Glutamatergic neuron (in vitro differentiated cells): ENCODE measurements around the gene CA6. TPM values are rescaled to one million over a fixed set of nuclear protein-coding genes. Genes with fewer than 3 reads are reported as not detected.
A peak's percentile ranks its signal among the peaks of the same experiment; 100 is the strongest.

Experiments used
- DNase-seq: peaks from one replicate; pipeline ENCODE4 v3.0.0; 2022
- H3K27ac Mint-ChIP-seq: one replicate; pipeline ENCODE4 v1.8.0; 2020; ENCODE audit warnings: mild to moderate bottlenecking, mixed read lengths, inconsistent platforms; ENCODE audit not compliant: unreplicated experiment
- H3K27me3 Mint-ChIP-seq: one replicate; pipeline ENCODE4 v1.8.0; 2020; ENCODE audit warnings: mild to moderate bottlenecking, moderate library complexity, mixed read lengths, inconsistent platforms; ENCODE audit not compliant: unreplicated experiment
- H3K36me3 Mint-ChIP-seq: one replicate; pipeline ENCODE4 v1.8.0; 2020; ENCODE audit warnings: mild to moderate bottlenecking, mixed read lengths, inconsistent platforms; ENCODE audit not compliant: unreplicated experiment
- H3K4me1 Mint-ChIP-seq: one replicate; pipeline ENCODE4 v1.8.0; 2020; ENCODE audit warnings: mild to moderate bottlenecking, low read depth, mixed read lengths, inconsistent platforms; ENCODE audit not compliant: unreplicated experiment
- H3K4me3 Mint-ChIP-seq: one replicate; pipeline ENCODE4 v1.8.0; 2020; ENCODE audit warnings: mild to moderate bottlenecking, mixed read lengths, inconsistent platforms; ENCODE audit not compliant: unreplicated experiment
- H3K9me3 Mint-ChIP-seq: one replicate; pipeline ENCODE4 v1.8.0; 2020; ENCODE audit warnings: mild to moderate bottlenecking, moderate library complexity, mixed read lengths, inconsistent platforms; ENCODE audit not compliant: unreplicated experiment
- total RNA-seq: library from RNA; stranded (reverse); fragmentation: NEBNext Ultra II Directional; extraction: Animal tissue kit (Norgen Biotek cat#: 25700); gene quantifications from one replicate; pipeline ENCODE4 v1.2.1, GENCODE V29; 2021; ENCODE audit not compliant: unreplicated experiment
- TF ChIP-seq, protein P1 (sequence below): fragments of 200-600 bp; sonication (generic); IDR thresholded peaks from one replicate; pipeline ENCODE4 v1.5.0; 2021; ENCODE audit not compliant: partially characterized antibody, unreplicated experiment

The CA6 gene
- total RNA-seq, 1 donor from 2014 or later, result not detected

DNA sequence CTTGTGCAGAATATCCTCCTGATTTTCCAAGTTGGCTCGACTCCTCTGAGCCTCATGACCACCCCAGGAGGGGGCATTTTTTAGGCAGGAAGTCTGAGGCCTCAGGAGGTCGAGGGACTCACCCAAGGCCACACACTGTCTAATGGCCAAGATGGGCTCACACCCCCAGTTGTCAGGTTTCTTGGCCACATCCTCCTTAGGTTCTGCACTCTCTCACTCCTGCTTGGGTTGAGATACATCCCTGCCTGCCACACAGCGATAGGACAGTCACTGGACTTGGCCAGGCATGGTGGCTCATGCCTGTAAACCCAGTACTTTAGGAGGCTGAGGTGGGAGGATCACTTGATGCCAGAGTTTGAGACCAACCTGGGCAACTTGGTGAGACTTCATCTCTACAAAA, 4.6 kb downstream of the CA6 start:
- H3K4me1 Mint-ChIP-seq, result peaks cover under 1% of the 10 kb centered on the region
- TF ChIP-seq, protein P1, sequence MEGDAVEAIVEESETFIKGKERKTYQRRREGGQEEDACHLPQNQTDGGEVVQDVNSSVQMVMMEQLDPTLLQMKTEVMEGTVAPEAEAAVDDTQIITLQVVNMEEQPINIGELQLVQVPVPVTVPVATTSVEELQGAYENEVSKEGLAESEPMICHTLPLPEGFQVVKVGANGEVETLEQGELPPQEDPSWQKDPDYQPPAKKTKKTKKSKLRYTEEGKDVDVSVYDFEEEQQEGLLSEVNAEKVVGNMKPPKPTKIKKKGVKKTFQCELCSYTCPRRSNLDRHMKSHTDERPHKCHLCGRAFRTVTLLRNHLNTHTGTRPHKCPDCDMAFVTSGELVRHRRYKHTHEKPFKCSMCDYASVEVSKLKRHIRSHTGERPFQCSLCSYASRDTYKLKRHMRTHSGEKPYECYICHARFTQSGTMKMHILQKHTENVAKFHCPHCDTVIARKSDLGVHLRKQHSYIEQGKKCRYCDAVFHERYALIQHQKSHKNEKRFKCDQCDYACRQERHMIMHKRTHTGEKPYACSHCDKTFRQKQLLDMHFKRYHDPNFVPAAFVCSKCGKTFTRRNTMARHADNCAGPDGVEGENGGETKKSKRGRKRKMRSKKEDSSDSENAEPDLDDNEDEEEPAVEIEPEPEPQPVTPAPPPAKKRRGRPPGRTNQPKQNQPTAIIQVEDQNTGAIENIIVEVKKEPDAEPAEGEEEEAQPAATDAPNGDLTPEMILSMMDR, result no peak
- no peak for DNase-seq
- no peaks in the 10 kb centered on the region for H3K36me3 Mint-ChIP-seq
- H3K4me3 Mint-ChIP-seq, result no peak overlapping the region
- H3K27me3 Mint-ChIP-seq, result peaks cover 2% of the 10 kb centered on the region
- H3K9me3 Mint-ChIP-seq, result no peaks in the 10 kb centered on the region
- no peak overlapping the region for H3K27ac Mint-ChIP-seq

DNA sequence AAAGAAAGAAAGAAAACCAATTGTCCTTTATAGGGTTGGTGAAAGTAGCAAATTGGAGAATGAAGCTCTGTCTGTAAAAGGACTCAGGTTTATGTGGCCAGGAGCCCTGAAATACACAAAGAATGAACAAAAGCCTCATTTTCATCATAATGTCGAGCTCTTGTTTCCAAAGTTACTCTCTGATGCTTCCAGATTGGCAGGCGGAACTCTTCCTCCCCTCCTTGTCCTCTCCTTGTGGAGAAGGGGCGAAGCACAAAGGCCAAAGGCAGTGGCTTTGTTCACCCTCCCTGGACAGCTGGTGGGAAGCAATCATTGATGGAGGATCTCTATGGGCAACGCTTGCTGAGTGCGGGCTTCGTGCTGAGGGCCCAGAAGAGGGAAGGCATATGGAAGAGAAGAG, 5.6 kb downstream of the CA6 start:
- DNase-seq, result no peak
- Mint-ChIP-seq H3K36me3 (no peaks in the 10 kb centered on the region), H3K27me3 (peaks cover 3% of the 10 kb centered on the region), H3K27ac (no peak overlapping the region), H3K4me3 (no peak overlapping the region), H3K9me3 (no peaks in the 10 kb centered on the region), H3K4me1 (peaks cover 5% of the 10 kb centered on the region)
- TF ChIP-seq, protein P1, result no peak

DNA sequence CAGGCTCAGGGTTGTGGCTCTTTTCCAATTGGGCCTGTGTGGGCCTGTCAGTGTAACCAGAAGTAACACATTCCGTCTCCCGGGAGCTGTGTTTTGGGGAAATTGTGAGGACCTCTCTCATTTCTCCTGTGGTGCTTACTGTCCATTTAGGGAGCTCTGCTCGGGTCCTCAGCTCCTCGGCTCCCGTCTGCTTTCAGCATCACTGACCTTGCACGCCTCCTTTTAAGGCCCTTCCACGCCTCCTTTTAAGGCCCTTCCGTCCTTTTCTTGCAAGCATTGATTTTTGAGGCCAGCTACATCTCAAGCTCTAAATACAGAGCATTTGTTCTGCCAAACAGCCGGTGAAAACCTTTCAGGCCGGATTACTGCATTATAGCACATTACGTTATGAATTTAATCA, 9.7 kb downstream of the CA6 start:
- H3K27ac Mint-ChIP-seq, result no peak overlapping the region
- H3K27me3 Mint-ChIP-seq, result peaks cover 6% of the 10 kb centered on the region
- peaks cover 5% of the 10 kb centered on the region for H3K4me1 Mint-ChIP-seq
- no peak for DNase-seq
- H3K4me3 Mint-ChIP-seq, result no peak overlapping the region
- peaks cover 2% of the 10 kb centered on the region for H3K9me3 Mint-ChIP-seq
- peaks cover 3% of the 10 kb centered on the region for H3K36me3 Mint-ChIP-seq
- TF ChIP-seq, protein P1, result no peak

DNA sequence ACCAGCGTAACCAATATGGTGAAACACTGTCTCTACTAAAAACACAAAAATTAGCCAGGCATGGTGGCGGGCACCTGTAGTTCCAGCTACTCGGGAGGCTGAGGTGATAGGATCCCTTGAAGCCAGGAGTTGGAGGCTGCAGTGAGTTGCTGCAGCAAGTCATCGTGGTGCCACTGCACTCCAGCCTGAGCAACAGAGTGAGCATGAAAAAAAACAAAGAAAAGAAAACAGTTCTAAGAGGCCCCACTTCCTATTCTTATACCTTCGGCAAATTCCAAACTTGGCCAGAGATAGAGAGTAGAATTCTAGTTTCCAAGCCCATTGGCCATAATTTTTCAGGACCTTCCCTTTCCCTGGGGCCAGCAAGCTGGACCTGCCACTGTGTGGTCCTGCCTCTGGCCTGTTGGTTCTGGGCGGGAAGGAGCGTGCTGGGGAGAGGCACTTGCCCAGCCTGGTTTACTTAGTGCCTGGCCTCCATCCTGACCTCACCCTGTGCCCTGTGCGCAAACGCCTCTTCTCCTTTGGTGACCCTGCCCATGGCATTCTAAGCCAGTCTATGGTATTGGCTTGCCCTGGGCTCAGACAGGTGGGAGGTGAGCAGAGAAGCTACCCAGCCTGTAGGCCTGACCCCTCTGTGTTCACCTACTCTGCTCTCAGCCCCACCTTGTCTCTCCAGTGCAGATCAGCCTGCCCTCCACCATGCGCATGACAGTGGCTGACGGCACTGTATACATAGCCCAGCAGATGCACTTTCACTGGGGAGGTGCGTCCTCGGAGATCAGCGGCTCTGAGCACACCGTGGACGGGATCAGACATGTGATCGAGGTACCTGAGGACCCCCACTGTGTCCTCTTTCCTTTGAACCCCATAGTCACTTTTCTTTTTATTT, 11.0 kb downstream of the CA6 start:
- Mint-ChIP-seq H3K27ac (no peak overlapping the region), H3K4me1 (peaks cover 5% of the 10 kb centered on the region), H3K9me3 (peaks cover 3% of the 10 kb centered on the region), H3K36me3 (peaks cover 4% of the 10 kb centered on the region), H3K27me3 (peaks cover 6% of the 10 kb centered on the region), H3K4me3 (no peak overlapping the region)
- no peak for DNase-seq
- TF ChIP-seq, protein P1, result no peak

DNA sequence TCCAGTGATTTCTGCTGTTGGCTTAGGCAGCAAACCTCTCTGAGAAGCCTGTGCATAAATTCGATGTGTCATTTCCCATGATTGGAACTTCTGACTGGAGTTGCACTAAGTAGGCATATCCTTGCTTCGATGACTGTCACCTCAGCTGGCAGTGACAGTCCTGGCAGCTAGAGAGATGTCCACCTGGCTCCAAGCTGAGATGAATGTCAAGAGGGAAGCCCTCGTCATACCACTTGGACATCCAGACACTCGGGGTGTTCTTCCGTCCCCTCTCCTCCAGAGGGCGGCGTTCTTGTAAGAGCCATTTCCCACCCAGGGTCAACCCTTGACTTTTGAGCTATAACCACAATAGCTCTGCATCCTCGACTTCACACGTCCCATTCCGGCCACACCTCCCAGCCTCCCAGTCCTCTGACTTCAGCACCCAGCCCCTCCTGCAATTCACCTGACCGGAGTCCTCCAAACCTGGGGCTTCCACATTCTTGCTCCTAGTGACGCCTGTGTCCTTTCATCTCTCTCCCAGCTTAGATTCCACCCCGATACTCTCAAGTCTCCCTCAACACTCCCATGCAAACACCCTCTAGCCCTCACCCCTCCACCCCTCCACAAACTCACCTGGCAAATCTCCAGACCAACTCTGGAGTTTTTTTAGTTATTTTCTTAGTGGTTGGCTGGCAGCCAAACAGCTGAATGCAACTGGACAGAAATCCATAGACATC, 17.3 kb downstream of the CA6 start:
- peak; percentile 66 for DNase-seq
- Mint-ChIP-seq H3K9me3 (peaks cover 4% of the 10 kb centered on the region), H3K27me3 (peaks cover 12% of the 10 kb centered on the region), H3K4me1 (peaks cover 2% of the 10 kb centered on the region), H3K36me3 (peaks cover 4% of the 10 kb centered on the region), H3K4me3 (no peak overlapping the region), H3K27ac (no peak overlapping the region)
- TF ChIP-seq, protein P1, result peak; percentile 48
